ENCODE measurements around the gene PSG1.
A peak's percentile ranks its signal among the peaks of the same experiment; 100 is the strongest.
"Not testable (repeated sequence)": the region's sequence is repeated elsewhere in the genome, so short reads cannot be mapped to it uniquely, and the experiment has no call there.

The PSG1 gene

DNA sequence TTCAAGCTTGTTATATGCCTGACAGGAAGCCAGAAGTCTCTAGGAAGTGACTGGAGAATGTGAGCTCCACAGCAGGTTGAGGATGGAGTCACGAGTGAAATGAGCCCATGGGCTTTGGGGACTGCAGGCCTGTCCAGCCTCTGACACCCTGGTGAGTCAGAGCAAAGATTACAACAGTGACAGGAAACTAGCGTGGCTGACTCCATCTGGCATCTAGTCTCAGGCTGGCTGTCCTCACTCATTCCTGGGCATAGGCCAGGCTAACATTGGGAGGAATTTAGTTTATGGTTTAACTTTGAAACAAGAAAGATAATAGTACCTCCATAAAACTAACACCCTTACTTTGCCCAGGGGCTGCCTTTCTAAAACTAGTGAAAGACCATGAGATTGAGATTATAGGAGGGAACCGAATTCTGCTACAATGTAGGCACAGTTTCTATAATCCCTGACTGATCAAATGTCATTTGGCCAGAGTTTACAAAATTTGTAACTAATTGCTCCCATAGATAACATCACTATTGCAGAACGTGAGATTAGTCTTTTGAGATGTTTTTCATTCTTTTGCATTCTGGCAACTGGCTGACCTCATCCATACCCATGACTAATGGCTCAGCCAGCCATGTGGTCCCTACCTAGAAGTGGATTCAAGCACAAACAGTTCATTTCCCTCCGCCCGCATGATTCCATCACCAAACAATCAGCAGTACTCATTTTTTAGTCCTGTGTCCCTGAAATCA lies 28.4 kb downstream of the PSG1 start:
- no peak overlapping the region for H3K4me3 ChIP-seq (ENCODE audit: low read depth, low read length)
- peak; percentile 87 for DNase-seq (ENCODE audit: low read depth, low spot score)
- TF ChIP-seq, protein P1, sequence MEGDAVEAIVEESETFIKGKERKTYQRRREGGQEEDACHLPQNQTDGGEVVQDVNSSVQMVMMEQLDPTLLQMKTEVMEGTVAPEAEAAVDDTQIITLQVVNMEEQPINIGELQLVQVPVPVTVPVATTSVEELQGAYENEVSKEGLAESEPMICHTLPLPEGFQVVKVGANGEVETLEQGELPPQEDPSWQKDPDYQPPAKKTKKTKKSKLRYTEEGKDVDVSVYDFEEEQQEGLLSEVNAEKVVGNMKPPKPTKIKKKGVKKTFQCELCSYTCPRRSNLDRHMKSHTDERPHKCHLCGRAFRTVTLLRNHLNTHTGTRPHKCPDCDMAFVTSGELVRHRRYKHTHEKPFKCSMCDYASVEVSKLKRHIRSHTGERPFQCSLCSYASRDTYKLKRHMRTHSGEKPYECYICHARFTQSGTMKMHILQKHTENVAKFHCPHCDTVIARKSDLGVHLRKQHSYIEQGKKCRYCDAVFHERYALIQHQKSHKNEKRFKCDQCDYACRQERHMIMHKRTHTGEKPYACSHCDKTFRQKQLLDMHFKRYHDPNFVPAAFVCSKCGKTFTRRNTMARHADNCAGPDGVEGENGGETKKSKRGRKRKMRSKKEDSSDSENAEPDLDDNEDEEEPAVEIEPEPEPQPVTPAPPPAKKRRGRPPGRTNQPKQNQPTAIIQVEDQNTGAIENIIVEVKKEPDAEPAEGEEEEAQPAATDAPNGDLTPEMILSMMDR (IDR thresholded peaks at IDR 0.05; ENCODE audit: low read depth, low read length) = no peak
- in situ Hi-C loops (cut with HindIII; ENCODE audit: low sequenced_read_pairs) = no loop called here

GRCh38 chr19:42846597-42846996 lies 32.9 kb downstream of the PSG1 start:
- in situ Hi-C loops (cut with HindIII; ENCODE audit: low sequenced_read_pairs) = no loop called here
- TF ChIP-seq, protein P1 (IDR thresholded peaks at IDR 0.05; ENCODE audit: low read depth, low read length) = no peak
- DNase-seq (ENCODE audit: low read depth, low spot score) = no peak

DNA sequence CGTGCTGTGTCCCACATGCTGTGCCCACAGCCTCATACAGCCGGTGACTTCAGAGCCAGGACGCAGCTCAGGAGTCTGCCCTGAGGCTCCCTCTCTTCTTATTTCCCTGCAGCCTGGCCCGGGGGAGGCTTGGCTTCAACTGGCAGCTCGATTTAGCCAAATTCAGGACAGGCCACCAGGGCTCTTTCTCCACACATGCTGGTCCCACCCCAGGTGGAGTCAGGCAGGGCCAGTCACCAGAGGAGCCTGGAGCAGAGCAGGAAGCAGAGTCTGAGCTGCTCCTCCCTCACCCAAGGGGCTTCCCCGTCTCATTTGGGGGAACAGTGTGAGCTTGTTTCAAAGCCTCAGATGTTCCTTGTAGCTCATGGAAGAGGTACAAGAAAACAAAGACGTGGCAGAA lies 35.9 kb downstream of the PSG1 start:
- in situ Hi-C loops (cut with HindIII; ENCODE audit: low sequenced_read_pairs); DNase-seq (ENCODE audit: low read depth, low spot score); H3K4me3 ChIP-seq (ENCODE audit: low read depth, low read length): not testable (repeated sequence)

More at GRCh38 chr19:42846597-42846996, 32.9 kb downstream of the PSG1 start:
- no peak overlapping the region for H3K4me3 ChIP-seq (ENCODE audit: low read depth, low read length)

DNA sequence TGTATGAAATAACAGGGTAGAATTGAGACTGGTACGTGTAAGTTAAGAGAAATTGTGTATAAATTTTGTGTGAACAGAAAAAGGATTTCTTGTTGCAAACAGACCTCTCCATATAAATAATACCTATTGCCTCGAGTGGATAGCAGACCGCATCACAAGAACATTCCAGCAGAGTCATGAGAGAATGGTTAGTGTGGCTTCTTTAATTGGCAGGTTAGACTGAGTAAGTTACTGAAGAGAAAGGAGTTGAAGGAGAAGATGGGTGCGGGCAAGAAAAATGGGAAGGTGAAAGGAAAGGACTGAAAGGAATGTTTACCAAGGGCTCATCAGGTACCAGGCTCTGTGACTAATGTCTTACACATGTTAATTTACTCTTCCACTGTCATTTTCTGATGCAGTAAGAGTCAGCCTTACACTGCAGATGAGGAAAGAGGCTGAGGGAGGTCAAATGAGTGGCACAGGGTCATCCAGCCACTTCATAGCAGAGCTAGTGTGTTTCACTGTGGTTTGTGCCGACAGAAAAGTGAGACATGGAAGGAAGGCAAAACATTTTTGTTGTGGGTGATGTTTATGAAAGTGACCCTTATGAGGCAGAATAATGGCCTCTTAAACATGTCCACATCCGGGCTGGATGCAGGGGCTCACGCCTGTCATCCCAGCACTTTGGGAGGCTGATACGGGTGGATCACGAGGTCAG lies 46.6 kb downstream of the PSG1 start:
- in situ Hi-C loops (cut with HindIII; ENCODE audit: low sequenced_read_pairs); H3K4me3 ChIP-seq (ENCODE audit: low read depth, low read length); DNase-seq (ENCODE audit: low read depth, low spot score): not testable (repeated sequence)

DNA sequence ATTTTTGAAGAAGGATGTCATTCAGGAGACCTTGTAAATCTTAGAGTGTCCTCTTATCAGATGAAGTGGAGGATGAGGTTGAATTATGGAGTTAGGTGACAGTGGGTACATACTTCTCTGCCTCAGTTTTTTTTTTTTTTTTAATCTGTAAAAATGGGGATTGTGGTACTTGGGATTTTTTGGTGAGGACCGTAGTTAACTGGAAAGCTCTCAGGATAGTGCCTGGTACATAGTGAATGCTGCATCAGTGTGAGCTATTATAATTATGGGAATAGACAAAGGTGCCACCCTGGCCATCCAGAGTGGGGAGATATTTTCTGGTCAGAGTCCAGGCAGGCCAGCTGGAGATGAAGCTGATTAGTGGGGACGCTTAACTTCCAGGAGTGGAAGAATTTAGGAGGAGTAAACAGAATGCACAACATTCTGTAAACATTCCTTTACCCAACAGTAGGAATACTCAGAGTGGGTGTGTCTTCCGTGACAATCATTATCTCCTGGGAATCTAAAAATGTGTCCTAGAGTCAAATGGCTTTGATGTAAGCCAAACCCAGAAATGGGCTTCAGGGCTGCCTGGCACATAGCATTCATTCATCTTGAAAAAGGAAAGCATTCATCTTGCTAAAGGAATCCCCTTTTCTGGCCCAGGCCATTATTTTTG lies 47.4 kb downstream of the PSG1 start:
- H3K4me3 ChIP-seq (ENCODE audit: low read depth, low read length); DNase-seq (ENCODE audit: low read depth, low spot score); in situ Hi-C loops (cut with HindIII; ENCODE audit: low sequenced_read_pairs): not testable (repeated sequence)

DNA sequence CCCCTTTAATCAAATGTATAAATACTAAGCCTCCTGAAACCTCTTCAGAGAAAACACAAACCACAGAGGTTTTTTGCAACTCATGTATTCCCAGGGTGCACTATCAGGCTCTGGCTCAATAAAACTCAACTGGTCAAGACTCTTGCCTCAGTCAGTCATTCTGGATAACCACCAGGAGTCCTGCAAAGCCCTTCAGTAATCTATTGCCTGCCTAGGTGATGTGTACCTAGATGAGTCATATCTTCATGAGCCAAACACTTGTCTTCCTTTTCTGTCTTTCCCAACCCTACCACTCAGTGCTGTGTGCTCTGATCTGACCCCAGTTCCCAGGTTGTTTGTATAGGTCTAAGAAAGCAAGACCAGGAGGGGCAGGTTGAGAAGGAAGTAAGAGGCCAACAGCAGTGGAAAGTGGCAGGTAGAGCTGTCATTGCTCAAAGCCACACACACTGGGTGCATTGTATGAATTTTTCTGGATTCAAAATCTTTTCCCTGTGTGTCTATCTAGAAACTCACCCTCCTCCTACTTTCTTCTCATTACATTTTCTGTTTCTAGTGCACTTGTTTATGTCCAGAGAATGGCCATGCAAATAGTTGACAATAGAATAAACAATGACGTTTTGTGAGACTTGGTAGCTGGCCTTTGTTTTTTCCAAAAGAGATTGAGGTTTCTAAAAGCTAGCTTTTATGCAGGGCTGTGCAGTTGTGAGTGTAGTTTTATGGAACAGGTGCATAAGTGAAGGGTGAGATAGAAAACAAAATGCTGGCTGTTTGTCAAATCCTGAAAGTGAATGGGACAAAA lies 48.1 kb downstream of the PSG1 start:
- H3K4me3 ChIP-seq (ENCODE audit: low read depth, low read length) = no peak overlapping the region
- in situ Hi-C loops (cut with HindIII; ENCODE audit: low sequenced_read_pairs) = no loop called here
- TF ChIP-seq, protein P1 (IDR thresholded peaks at IDR 0.05; ENCODE audit: low read depth, low read length) = no peak
- DNase-seq (ENCODE audit: low read depth, low spot score) = no peak

DNA sequence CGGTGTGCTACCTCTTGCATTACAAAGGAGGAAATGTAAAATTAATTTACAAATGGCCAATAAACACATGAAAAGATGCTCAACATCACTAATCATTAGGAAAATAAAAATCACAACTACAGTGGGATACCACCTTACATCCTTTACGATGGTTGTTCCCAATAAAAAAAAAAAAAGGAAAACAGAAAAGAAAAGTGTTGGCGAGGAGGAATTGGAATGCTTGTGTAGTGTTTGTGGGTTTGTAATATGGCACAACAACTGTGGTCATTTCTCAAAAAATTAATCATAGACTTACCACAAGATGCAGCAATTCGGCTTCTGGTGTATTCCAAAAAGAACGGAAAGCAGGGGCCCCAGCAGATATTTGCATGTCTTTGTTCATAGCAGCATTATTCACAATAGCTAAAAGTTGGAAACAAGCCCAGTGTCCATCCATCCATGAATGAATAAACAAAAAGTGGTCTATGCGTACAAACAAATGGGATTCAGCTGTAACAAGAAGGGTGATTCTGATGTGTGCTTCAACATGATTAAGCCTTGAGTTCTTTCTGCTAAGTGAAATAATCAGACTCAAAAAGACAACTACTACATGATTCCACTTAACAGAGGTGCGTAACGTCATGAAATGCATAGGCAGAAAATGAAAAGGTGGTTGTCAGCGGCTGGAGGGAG lies 58.1 kb downstream of the PSG1 start:
- H3K4me3 ChIP-seq (ENCODE audit: low read depth, low read length); in situ Hi-C loops (cut with HindIII; ENCODE audit: low sequenced_read_pairs): not testable (repeated sequence)
- peak; percentile 44 for DNase-seq (ENCODE audit: low read depth, low spot score)

DNA sequence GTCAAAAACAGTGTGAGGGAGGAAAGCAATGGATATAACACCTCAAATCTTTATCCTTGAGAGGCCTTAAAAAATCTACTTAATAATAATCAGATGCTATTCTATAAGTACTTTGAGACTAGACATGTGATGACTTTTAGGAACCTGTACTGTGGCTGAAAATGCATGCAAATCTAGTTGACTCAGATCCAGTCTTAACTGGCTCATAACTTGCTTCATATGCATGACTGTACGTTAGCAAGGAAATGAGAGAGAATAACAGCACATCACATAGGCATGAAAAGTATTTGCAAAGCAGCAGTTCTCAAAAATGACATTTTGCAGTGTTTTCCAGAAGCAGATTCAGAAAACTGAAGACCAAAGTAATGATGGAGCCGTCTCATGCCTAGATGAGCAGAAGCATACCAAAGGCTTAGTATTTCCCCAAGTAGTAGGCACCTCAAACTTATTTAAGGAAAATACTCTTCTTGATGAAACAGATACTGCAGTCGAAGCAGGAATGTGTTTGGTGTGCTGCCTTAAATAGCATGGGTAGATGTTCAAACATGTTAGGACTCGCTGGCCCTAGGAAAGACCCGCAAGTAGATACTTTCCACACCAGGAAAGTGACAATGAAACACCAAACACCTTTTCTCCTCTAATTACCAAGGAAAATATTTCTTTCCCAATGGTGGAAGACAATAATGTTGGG lies 59.4 kb downstream of the PSG1 start:
- peak; percentile 80 for DNase-seq (ENCODE audit: low read depth, low spot score)
- H3K4me3 ChIP-seq (ENCODE audit: low read depth, low read length); in situ Hi-C loops (cut with HindIII; ENCODE audit: low sequenced_read_pairs): not testable (repeated sequence)
